Adrenal gland (tissue), 5 donors: ENCODE results near the gene BORCS8.

Experiments used
- CTCF ChIP-seq, 6 experiments: fragments of 450-650 bp in 4 of 6; fragments of 200-600 bp in 2 of 6; sonication (generic) in 1 of 6; IDR thresholded peaks; 1 replicate in 5 of 6; 2 replicates in 1 of 6; pipeline versions ENCODE4 v1.5.1 to v1.8.0; 2016 to 2021; ENCODE audit warnings: antibody characterized with exemption in 6 of 6, mild to moderate bottlenecking in 2 of 6, moderate library complexity in 1 of 6
- POLR2A ChIP-seq, 2 donors: fragments of 450-650 bp; IDR thresholded peaks; one replicate each; pipeline ENCODE4 v1.6.1; 2017; ENCODE audit warnings: antibody characterized with exemption in 2 of 2, mild to moderate bottlenecking in 2 of 2, moderate library complexity in 1 of 2
- donor health status: DM: no; HTN: no; CAD: no.

GRCh38 chr19:19192910-19193423 lies 1.0 kb upstream of the BORCS8 start:
- TF ChIP-seq CTCF (IDR thresholded peaks at IDR 0.05) (no peak), POLR2A (IDR thresholded peaks at IDR 0.05) (no peak)
